Measurements from ENCODE around the gene TMEM196. TPM values are rescaled to one million over a fixed set of nuclear protein-coding genes. Genes with fewer than 3 reads are reported as not detected.

Gene TMEM196
- total and polyA plus RNA-seq, 2 experiments from 2014 or later: 0.11 TPM; not detected in 1

DNA sequence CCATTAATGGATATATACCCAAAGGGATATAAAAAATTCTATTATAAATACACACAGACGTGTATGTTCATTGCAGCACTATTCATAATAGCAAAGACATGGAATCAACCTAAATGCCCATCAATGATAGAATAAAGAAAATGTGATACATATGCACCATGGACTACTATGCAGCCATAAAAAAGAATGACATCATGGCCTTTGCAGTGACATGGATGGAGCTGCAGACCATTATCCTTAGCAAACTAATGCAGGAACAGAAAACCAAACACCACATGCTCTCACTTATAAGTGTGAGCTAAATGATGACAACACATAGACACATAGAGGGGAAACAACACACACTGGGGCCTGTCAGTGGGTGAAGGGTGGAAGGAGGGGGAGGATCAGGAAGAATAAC lies 97.6 kb downstream of the TMEM196 start:
- no peaks in the 10 kb centered on the region for H3K79me2 ChIP-seq (replicated peaks; ENCODE audit: insufficient read depth)
- no peak for ATAC-seq
- H3K27ac Mint-ChIP-seq: no peak overlapping the region

More for the DNA sequence above, 97.6 kb downstream of the TMEM196 start:
- Mint-ChIP-seq H3K27me3 (ENCODE audit: insufficient read depth, low read depth, poor library complexity) (no peaks in the 10 kb centered on the region), H3K36me3 (ENCODE audit: low read depth) (no peaks in the 10 kb centered on the region), H3K4me1 (no peaks in the 10 kb centered on the region), H3K9me3 (no peaks in the 10 kb centered on the region), H3K4me3 (no peak overlapping the region)
- no peak overlapping the region for H3K4me3 ChIP-seq
- no peaks in the 10 kb centered on the region for H3K36me3 ChIP-seq (ENCODE audit: insufficient read depth)
- no peak overlapping the region for H3K27ac ChIP-seq (ENCODE audit: low read depth)
- no peaks in the 10 kb centered on the region for H3F3A ChIP-seq (replicated peaks; ENCODE audit: low read depth)
- TF ChIP-seq NANOG (IDR thresholded peaks at IDR 0.05; ENCODE audit: borderline replicate concordance) (no peak), CREB1 (CRISPR knock-in tag; IDR thresholded peaks at IDR 0.05; ENCODE audit: low read depth) (no peak), EZH2phosphoT487 (IDR thresholded peaks at IDR 0.05; ENCODE audit: unreplicated experiment) (no peak), JUNB (IDR thresholded peaks at IDR 0.05; ENCODE audit: unreplicated experiment) (no peak), ZNF114 (CRISPR knock-in tag; IDR thresholded peaks at IDR 0.05) (no peak)
- TF ChIP-seq, protein P1, sequence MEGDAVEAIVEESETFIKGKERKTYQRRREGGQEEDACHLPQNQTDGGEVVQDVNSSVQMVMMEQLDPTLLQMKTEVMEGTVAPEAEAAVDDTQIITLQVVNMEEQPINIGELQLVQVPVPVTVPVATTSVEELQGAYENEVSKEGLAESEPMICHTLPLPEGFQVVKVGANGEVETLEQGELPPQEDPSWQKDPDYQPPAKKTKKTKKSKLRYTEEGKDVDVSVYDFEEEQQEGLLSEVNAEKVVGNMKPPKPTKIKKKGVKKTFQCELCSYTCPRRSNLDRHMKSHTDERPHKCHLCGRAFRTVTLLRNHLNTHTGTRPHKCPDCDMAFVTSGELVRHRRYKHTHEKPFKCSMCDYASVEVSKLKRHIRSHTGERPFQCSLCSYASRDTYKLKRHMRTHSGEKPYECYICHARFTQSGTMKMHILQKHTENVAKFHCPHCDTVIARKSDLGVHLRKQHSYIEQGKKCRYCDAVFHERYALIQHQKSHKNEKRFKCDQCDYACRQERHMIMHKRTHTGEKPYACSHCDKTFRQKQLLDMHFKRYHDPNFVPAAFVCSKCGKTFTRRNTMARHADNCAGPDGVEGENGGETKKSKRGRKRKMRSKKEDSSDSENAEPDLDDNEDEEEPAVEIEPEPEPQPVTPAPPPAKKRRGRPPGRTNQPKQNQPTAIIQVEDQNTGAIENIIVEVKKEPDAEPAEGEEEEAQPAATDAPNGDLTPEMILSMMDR (conservative IDR thresholded peaks at IDR 0.05; ENCODE audit: low read depth in 2 of 2): no peak
- TF ChIP-seq, protein P2, sequence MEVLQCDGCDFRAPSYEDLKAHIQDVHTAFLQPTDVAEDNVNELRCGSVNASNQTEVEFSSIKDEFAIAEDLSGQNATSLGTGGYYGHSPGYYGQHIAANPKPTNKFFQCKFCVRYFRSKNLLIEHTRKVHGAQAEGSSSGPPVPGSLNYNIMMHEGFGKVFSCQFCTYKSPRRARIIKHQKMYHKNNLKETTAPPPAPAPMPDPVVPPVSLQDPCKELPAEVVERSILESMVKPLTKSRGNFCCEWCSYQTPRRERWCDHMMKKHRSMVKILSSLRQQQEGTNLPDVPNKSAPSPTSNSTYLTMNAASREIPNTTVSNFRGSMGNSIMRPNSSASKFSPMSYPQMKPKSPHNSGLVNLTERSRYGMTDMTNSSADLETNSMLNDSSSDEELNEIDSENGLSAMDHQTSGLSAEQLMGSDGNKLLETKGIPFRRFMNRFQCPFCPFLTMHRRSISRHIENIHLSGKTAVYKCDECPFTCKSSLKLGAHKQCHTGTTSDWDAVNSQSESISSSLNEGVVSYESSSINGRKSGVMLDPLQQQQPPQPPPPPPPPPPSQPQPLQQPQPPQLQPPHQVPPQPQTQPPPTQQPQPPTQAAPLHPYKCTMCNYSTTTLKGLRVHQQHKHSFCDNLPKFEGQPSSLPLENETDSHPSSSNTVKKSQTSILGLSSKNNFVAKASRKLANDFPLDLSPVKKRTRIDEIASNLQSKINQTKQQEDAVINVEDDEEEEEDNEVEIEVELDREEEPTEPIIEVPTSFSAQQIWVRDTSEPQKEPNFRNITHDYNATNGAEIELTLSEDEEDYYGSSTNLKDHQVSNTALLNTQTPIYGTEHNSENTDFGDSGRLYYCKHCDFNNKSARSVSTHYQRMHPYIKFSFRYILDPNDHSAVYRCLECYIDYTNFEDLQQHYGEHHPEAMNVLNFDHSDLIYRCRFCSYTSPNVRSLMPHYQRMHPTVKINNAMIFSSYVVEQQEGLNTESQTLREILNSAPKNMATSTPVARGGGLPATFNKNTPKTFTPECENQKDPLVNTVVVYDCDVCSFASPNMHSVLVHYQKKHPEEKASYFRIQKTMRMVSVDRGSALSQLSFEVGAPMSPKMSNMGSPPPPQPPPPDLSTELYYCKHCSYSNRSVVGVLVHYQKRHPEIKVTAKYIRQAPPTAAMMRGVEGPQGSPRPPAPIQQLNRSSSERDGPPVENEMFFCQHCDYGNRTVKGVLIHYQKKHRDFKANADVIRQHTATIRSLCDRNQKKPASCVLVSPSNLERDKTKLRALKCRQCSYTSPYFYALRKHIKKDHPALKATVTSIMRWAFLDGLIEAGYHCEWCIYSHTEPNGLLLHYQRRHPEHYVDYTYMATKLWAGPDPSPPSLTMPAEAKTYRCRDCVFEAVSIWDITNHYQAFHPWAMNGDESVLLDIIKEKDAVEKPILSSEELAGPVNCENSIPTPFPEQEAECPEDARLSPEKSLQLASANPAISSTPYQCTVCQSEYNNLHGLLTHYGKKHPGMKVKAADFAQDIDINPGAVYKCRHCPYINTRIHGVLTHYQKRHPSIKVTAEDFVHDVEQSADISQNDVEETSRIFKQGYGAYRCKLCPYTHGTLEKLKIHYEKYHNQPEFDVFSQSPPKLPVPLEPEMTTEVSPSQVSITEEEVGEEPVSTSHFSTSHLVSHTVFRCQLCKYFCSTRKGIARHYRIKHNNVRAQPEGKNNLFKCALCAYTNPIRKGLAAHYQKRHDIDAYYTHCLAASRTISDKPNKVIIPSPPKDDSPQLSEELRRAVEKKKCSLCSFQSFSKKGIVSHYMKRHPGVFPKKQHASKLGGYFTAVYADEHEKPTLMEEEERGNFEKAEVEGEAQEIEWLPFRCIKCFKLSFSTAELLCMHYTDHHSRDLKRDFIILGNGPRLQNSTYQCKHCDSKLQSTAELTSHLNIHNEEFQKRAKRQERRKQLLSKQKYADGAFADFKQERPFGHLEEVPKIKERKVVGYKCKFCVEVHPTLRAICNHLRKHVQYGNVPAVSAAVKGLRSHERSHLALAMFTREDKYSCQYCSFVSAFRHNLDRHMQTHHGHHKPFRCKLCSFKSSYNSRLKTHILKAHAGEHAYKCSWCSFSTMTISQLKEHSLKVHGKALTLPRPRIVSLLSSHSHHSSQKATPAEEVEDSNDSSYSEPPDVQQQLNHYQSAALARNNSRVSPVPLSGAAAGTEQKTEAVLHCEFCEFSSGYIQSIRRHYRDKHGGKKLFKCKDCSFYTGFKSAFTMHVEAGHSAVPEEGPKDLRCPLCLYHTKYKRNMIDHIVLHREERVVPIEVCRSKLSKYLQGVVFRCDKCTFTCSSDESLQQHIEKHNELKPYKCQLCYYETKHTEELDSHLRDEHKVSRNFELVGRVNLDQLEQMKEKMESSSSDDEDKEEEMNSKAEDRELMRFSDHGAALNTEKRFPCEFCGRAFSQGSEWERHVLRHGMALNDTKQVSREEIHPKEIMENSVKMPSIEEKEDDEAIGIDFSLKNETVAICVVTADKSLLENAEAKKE (CRISPR knock-in tag; IDR thresholded peaks at IDR 0.05): no peak
- no peak for DNase-seq (ENCODE audit: low spot score)
- no peaks in the 10 kb centered on the region for H3K9me2 ChIP-seq (ENCODE audit: insufficient read depth)
- H3K4me1 ChIP-seq (ENCODE audit: insufficient read depth): no peaks in the 10 kb centered on the region
- H3K4me2 ChIP-seq: no peak overlapping the region
- H3K27me3 ChIP-seq (ENCODE audit: insufficient read depth): no peaks in the 10 kb centered on the region
- H4K20me1 ChIP-seq (replicated peaks; ENCODE audit: insufficient read depth): no peaks in the 10 kb centered on the region
- H2AFZ ChIP-seq: no peak overlapping the region

Measured in GM23338 (cell line).